Immature natural killer cell (primary cell): Measurements from ENCODE around the gene KLHL40. TPM values are rescaled to one million over a fixed set of nuclear protein-coding genes. Genes with fewer than 3 reads are reported as not detected.

Experiments
- DNase-seq, 3 donors: peaks; one replicate each; pipeline ENCODE4 v3.0.0; 2022; ENCODE audit warnings: mixed read lengths in 1 of 3
- H3K27ac Mint-ChIP-seq, 6 donors: one replicate each; pipeline ENCODE4 v1.8.0; 2020; ENCODE audit warnings: mixed read lengths in 6 of 6, mild to moderate bottlenecking in 5 of 6, inconsistent platforms in 4 of 6, moderate library complexity in 3 of 6
- H3K27me3 Mint-ChIP-seq, 3 donors: one replicate each; pipeline ENCODE4 v1.8.0; 2020 to 2021; ENCODE audit warnings: low read depth in 3 of 3, mild to moderate bottlenecking in 3 of 3, mixed read lengths in 3 of 3, moderate library complexity in 3 of 3, inconsistent platforms in 1 of 3
- H3K36me3 Mint-ChIP-seq, 3 donors: one replicate each; pipeline ENCODE4 v1.8.0; 2020; ENCODE audit warnings: mixed read lengths in 3 of 3, inconsistent platforms in 2 of 3, mild to moderate bottlenecking in 2 of 3
- H3K4me1 Mint-ChIP-seq, 2 donors: one replicate each; pipeline ENCODE4 v1.8.0; 2020; ENCODE audit warnings: inconsistent platforms in 2 of 2, mild to moderate bottlenecking in 2 of 2, mixed read lengths in 2 of 2, moderate library complexity in 1 of 2
- H3K4me3 Mint-ChIP-seq, 5 donors: one replicate each; pipeline ENCODE4 v1.8.0; 2020; ENCODE audit warnings: mild to moderate bottlenecking in 5 of 5, mixed read lengths in 5 of 5, inconsistent platforms in 3 of 5, moderate library complexity in 3 of 5
- H3K9me3 Mint-ChIP-seq, 6 donors: one replicate each; pipeline ENCODE4 v1.8.0; 2020; ENCODE audit warnings: mild to moderate bottlenecking in 6 of 6, mixed read lengths in 6 of 6, inconsistent platforms in 4 of 6, moderate library complexity in 3 of 6
- polyA plus RNA-seq, 3 donors: library from polyadenylated mRNA; unstranded; fragments of 300-500 nt; fragmentation: Illumina TruSeq; gene quantifications; one replicate each; pipeline ENCODE4 v1.2.3, GENCODE V29; 2021

Gene KLHL40
- polyA plus RNA-seq, 3 donors from 2014 or later: not detected

DNA sequence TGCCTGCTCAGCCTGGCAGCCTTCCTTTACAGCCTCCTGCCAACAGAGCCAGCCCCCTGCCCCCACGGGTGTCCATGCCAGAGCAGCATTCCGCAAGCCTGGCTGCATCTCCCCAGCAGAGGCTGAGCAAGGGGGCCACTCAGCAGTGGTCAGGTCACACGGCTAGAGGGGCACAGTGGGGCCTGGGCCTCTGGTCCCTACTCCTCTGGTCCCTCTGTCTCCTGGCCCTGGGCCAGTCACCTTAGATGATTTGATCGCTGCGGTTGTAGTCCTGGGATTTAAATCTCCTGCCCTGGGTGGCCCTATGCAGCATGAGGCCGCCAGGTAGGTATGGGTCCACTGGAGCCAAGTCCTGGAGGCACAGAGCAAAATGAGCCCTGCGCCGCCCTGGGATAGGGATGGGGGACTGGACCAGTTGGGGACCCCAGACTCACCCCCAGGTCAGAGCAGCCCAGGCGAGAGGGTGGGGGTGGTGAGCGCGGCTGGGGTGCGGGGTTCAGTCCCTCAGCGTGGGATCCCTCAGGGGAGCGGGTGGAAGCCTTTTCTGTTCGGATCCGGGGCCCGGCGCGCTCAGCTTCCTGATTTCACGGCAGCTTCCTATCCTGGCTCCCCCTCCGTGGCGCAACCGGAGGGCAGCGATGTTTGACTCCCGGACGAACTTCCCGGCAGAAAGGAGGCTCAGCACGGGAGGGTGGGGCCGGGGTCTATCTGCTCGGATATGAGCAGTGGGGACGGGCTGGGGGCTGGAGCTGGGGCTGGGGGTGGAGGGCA, 31.6 kb upstream of the KLHL40 start, which contains the start of gene ZBTB47:
TSS of gene ZBTB47 (plus strand) at position 138 of the 771 bp plus-strand sequence. CDS start 4,659 bp downstream, outside the sequence.
- Mint-ChIP-seq H3K36me3 (peaks cover 0 to 2% (median 0%) of the 10 kb centered on the region in 3 donors), H3K4me1 (peaks cover 21 to 23% of the 10 kb centered on the region in 2 donors), H3K27me3 (peaks cover 0 to 3% (median 0%) of the 10 kb centered on the region in 3 donors), H3K27ac (peak within 1 kb of the TSS in 3 of 6 donors; percentile 45 to 71 (median 64)), H3K4me3 (peak within 1 kb of the TSS; percentile 79 to 90 (median 85)), H3K9me3 (no peaks in the 10 kb centered on the region)
- DNase-seq: peak in 1 of 3 donors; percentile 11

DNA sequence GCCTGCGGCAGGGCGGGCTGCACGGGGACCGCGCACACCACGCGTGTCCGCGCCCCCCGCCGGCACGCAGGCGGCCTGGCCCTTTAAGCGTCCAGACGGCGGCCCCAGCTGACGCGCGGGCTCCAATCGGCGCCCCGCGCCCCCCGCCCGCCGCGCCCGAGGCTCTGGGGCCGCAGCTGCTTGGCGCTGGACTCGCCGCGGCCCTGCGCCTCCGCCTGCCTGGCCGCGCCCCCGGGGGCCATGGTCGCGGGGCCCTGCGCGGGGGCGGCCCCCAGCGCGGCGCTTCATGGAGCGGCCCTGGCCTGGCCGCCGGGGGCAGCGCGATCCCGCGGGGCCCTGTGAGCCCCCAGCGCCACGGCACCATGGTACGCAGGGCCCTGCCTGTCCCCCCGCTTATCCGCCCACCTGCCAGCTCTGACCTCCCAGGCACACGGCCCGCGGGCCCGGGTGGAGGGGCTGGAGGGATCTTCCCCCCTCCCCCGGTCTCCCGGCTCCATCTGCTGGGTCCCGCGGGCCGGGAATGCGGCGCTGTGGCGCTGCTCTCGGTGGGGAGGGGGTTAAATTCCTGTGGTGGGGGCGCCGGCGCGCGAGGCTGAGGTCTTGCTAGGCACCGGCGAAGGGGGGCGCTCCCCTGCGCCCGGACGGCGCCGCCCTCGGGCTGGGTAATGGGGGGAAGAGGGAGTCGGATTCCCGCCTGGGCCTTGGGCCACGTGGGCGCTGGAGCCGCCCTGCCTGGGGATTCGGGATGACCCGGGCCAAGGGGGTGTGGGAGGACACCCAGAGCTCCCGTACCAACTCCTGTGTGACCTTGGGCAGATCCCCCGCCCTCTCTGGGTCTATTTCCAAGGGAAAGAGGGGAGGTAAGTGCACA, 30.8 kb upstream of the KLHL40 start:
- DNase-seq: peak; percentile 30 to 36 (median 32)
- Mint-ChIP-seq H3K4me3 (peak overlapping the region; percentile 35 to 63 (median 52)), H3K36me3 (no peaks in the 10 kb centered on the region), H3K27ac (no peak overlapping the region), H3K9me3 (no peaks in the 10 kb centered on the region), H3K4me1 (peaks cover 21 to 23% of the 10 kb centered on the region in 2 donors), H3K27me3 (peaks cover 0 to 3% (median 0%) of the 10 kb centered on the region in 3 donors)

DNA sequence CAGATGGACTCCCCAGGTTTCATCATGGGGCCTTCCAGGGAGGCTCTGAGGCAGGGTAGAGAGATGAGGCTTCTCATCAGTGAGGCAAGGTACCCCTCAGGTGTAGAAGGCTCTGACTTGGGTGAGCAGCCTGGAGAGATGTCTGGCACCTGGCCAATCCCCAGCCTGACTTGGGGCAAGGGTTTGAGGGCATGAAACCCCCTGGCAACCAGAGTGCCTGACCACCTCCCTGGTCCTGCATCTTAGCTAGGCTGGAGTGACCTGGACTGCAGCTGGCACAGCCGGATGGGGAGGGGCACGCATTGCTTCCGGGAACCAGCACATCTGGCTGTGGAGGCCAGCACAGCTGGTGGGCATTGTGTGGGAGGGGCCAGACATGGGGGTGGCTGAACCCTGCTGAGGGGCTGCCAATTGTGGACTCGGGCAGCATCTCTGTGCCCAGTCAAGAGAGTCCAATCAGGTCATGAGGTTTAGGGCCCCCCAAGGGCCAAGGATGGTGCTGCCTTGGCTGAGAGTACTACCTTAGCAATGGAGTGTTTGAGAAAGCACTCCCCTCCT, 29.9 kb upstream of the KLHL40 start:
- peaks cover 21 to 23% of the 10 kb centered on the region in 2 donors for H3K4me1 Mint-ChIP-seq
- DNase-seq: no peak
- H3K27me3 Mint-ChIP-seq: peaks cover 0 to 3% (median 2%) of the 10 kb centered on the region in 3 donors
- no peaks in the 10 kb centered on the region for H3K9me3 Mint-ChIP-seq
- no peaks in the 10 kb centered on the region for H3K36me3 Mint-ChIP-seq
- H3K4me3 Mint-ChIP-seq: peak overlapping the region in 4 of 5 donors; percentile 35 to 63 (median 56)
- no peak overlapping the region for H3K27ac Mint-ChIP-seq

DNA sequence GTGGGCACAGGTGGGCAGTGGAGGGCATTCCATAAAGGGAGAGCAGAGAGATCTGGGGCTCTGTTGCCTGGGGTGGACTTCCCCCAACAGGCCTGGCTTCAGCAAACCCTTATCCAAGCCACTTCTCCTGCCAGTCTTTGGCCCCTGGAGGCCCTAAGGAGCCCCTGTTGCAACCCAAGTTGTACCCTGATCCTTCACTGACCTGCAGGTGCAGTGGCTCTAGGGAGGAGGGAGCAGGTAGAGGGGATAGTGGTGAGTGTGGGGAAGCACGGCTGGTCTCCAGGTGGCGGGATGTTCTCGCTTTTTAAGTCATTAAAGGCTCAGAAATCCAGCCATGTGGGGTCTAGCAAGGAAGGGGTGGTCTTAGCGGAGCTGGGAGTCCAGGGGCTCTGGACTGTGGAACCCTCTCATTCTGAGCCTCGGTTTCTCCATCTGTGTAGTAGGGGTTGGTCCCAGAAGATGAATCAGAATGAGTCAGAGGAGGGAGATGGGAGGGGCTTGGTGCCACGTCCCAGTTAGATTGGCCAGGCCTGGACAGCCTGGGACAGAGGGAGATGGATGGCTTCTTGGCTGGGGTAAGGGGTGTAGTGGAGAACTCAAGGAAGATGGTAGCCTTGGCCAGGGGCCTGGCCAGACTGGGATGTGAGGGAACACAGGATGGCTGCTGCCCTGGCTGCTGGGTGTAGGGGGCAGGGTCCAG, 29.2 kb upstream of the KLHL40 start:
- H3K27me3 Mint-ChIP-seq: peaks cover 0 to 6% (median 2%) of the 10 kb centered on the region in 3 donors
- peaks cover 21 to 23% of the 10 kb centered on the region in 2 donors for H3K4me1 Mint-ChIP-seq
- peak overlapping the region in 4 of 5 donors; percentile 17 to 63 (median 30) for H3K4me3 Mint-ChIP-seq
- no peak for DNase-seq
- no peaks in the 10 kb centered on the region for H3K36me3 Mint-ChIP-seq
- H3K27ac Mint-ChIP-seq: peak overlapping the region in 3 of 6 donors; percentile 22 to 61 (median 58)
- H3K9me3 Mint-ChIP-seq: no peaks in the 10 kb centered on the region

DNA sequence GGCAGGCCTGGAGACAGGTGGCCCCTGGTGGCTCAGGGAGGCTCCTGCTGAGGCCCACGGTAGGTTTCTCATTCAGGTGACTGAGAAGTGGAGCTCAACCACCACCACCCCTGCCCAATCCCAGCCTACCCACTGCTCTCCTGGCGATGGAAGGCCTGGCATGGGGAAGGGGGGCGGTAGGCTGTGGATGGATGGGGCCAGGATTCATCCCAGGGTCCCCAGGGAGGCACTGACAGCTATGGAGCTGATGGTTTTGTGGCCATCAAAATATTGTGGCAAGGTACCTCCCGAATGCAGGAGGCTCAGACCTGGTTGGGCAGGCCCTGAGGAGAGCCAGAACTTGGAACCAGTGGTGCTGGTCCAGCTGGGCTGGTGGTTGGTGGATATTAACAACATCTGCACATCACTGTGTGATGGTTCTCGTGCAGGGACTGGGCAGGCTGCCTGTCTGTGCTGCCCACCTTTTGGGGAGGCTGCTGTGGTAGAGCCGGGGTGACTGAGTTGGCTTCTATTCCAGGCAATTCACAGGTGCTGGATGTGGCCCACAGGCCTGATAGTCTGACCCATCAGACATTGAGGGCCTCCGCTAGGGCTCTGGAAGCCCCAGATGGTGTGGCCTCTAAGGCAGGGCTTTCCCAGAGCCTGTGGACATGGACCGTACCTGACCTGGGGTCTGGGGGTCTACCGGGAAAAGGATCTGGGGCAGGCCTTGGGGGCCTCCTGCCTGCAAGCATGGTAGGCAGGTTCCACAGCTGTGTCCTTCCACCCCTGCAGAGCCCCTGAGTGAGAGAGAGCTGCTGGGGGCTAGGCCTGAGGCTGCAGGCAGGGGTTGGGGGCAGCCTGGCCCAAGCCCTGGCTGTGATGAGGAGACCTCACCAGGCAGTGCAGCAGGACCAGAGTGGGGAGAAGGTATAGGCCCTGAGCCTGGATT, 28.4 kb upstream of the KLHL40 start:
- Mint-ChIP-seq H3K36me3 (no peaks in the 10 kb centered on the region), H3K4me1 (peaks cover 19% of the 10 kb centered on the region in 2 donors), H3K9me3 (no peaks in the 10 kb centered on the region), H3K4me3 (peak overlapping the region in 2 of 5 donors; percentile 17 to 18), H3K27ac (no peak overlapping the region), H3K27me3 (peaks cover 0 to 6% (median 2%) of the 10 kb centered on the region in 3 donors)
- no peak for DNase-seq

DNA sequence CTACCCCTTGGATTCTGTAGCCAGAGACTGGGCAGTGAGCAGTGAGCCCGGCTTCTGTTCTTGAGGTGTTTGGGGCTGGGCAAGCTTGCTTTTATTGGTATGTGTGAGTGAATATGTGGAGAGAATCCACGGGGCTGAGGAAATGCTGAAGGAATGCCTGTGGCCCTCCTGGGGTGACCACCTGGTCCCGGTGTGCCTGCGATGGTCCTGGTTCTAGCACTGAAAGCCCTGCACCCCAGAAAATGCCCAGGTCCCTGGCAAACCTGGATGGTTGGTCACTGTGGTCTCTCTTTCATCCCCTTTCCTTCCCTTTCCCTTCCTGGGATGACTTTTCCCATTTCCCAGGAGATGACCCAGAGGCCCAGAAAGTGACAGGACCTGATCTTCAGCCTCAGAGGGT, 27.7 kb upstream of the KLHL40 start:
- Mint-ChIP-seq H3K4me3 (no peak overlapping the region), H3K27ac (peak overlapping the region in 2 of 6 donors; percentile 46), H3K4me1 (peaks cover 12 to 13% of the 10 kb centered on the region in 2 donors), H3K27me3 (peaks cover 0 to 6% (median 2%) of the 10 kb centered on the region in 3 donors), H3K36me3 (no peaks in the 10 kb centered on the region), H3K9me3 (no peaks in the 10 kb centered on the region)
- no peak for DNase-seq

DNA sequence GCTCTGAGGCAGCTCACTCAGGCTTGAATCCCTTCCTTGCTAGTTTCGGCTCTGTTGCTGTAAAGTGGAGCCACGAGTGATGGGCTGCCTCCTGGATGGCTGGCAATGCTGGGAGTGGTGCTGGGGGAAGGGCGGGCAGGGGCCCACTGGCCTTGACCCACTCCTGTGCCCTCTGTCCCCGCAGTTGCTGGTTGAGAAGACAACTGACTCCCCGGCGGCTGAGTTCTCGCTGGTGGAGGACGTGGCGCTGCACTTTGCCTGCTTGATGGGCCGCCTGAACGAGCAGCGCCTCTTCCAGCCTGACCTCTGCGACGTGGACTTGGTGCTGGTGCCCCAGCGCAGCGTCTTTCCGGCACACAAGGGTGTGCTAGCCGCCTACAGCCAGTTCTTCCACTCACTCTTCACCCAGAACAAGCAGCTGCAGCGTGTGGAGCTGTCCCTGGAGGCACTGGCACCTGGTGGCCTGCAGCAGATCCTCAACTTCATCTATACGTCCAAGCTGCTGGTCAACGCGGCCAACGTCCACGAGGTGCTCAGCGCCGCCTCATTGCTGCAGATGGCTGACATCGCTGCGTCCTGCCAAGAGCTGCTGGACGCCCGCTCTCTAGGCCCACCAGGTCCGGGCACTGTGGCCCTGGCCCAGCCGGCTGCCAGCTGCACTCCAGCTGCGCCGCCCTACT, 27.1 kb upstream of the KLHL40 start:
- Mint-ChIP-seq H3K4me3 (no peak overlapping the region), H3K36me3 (no peaks in the 10 kb centered on the region), H3K9me3 (no peaks in the 10 kb centered on the region), H3K4me1 (peaks cover 6 to 9% of the 10 kb centered on the region in 2 donors), H3K27ac (peak overlapping the region in 2 of 6 donors; percentile 46), H3K27me3 (peaks cover 0 to 3% (median 2%) of the 10 kb centered on the region in 3 donors)
- DNase-seq: no peak

DNA sequence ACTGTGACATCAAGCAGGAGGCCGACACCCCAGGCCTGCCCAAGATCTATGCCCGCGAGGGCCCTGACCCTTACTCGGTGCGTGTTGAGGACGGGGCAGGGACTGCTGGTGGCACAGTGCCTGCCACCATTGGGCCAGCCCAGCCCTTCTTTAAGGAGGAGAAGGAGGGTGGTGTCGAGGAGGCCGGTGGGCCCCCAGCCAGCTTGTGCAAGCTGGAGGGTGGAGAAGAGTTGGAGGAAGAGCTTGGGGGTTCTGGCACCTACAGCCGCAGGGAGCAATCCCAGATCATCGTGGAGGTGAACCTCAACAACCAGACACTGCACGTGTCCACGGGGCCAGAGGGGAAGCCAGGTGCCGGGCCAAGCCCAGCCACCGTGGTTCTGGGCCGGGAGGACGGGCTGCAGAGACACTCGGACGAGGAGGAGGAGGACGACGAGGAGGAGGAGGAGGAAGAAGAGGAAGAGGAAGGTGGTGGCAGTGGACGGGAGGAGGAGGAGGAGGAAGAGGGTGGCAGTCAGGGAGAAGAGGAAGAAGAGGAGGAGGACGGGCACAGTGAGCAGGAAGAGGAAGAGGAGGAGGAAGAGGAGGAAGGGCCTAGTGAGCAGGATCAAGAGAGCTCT, 26.5 kb upstream of the KLHL40 start:
- H3K4me3 Mint-ChIP-seq: no peak overlapping the region
- DNase-seq: no peak
- no peak overlapping the region for H3K27ac Mint-ChIP-seq
- no peaks in the 10 kb centered on the region for H3K9me3 Mint-ChIP-seq
- H3K27me3 Mint-ChIP-seq: peaks cover 0 to 3% (median 2%) of the 10 kb centered on the region in 3 donors
- no peaks in the 10 kb centered on the region for H3K36me3 Mint-ChIP-seq
- peaks cover 0 to 4% of the 10 kb centered on the region in 2 donors for H3K4me1 Mint-ChIP-seq

DNA sequence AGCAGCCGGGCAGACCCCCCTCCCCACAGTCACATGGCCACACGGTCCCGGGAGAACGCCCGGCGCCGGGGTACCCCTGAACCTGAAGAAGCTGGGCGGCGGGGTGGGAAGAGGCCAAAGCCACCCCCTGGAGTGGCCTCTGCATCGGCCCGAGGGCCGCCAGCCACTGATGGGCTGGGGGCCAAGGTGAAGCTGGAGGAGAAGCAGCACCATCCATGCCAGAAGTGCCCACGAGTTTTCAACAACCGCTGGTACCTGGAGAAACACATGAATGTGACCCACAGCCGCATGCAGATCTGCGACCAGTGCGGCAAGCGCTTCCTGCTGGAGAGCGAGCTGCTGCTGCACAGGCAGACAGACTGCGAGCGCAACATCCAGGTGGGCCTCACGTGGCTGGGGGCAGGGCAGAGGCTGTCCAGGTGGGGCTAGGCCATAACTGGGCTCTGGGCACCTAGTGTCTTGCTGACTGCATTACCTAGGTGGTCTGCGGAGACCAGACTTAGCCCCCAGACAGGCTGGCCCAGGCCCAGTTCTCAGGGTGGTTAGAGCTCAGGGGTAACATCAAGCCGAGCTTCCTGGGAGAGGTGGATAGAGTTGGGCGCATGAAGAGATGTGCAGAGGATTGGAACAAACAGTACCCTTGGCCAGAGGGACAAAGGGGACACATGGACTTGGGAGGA, 25.7 kb upstream of the KLHL40 start:
- Mint-ChIP-seq H3K4me3 (no peak overlapping the region), H3K27ac (peak overlapping the region in 1 of 6 donors; percentile 29), H3K4me1 (peaks cover 0 to 4% of the 10 kb centered on the region in 2 donors), H3K27me3 (peaks cover 0 to 3% (median 2%) of the 10 kb centered on the region in 3 donors), H3K9me3 (no peaks in the 10 kb centered on the region), H3K36me3 (no peaks in the 10 kb centered on the region)
- no peak for DNase-seq

DNA sequence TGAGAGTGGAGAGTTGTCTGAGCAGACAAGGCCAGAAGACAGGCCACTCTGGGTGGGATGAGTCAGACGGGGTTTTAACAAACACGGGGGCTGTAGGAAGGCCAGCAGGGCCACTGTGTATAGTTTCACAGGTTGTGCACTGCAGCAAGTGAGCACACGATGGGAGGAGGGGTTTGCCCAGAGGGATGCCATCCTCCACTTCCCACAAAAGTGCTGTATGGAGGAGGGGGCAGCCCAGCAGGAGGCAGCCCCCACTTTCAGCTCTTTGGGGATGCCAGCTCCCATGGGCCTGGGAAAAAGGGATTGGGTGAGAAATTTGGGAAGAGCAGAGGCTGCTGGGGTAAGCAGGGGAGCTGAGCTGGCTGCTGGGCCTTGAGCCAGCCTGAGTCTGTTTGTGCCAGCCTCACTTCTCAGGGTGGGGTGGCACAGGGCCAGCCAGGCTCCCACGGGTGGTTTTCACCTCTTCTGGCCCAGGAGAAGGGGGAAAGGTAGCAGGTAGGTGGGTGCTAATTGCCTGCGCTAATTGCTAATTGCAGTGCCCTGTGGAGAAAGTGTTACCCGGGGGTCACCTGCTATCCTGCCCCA, 25.1 kb upstream of the KLHL40 start:
- Mint-ChIP-seq H3K27ac (peak overlapping the region in 1 of 6 donors; percentile 29), H3K36me3 (no peaks in the 10 kb centered on the region), H3K4me3 (no peak overlapping the region), H3K27me3 (peaks cover 0 to 3% (median 2%) of the 10 kb centered on the region in 3 donors), H3K9me3 (no peaks in the 10 kb centered on the region), H3K4me1 (peaks cover 0 to 1% of the 10 kb centered on the region in 2 donors)
- DNase-seq: no peak

DNA sequence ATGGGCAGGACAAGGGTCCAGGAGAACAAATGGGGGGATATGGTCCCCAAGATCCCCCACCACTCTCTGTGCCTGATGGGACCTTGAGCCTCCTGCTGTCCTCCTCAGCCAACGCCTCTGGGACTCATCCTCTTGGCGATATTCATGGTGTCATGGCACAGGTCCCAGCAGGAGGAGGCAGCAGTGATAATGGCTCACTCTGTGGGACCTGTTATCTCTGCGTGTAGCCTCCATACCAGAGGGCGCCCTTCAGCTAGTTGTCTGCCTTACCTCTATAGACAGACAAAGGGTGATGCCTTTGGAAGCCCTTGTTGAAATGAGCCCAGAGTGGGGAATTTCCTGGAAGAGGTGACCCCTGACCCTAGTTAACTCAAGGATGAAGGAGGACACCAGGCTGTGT, 24.4 kb upstream of the KLHL40 start:
- no peak overlapping the region for H3K4me3 Mint-ChIP-seq
- no peaks in the 10 kb centered on the region for H3K36me3 Mint-ChIP-seq
- H3K27me3 Mint-ChIP-seq: peaks cover 0 to 3% (median 2%) of the 10 kb centered on the region in 3 donors
- H3K27ac Mint-ChIP-seq: peak overlapping the region in 1 of 6 donors; percentile 2
- H3K9me3 Mint-ChIP-seq: no peaks in the 10 kb centered on the region
- H3K4me1 Mint-ChIP-seq: no peaks in the 10 kb centered on the region
- no peak for DNase-seq
